IMR-90 (cell line): ENCODE data around the gene KIAA0232. TPM values are rescaled to one million over a fixed set of nuclear protein-coding genes. Genes with fewer than 3 reads are reported as not detected.

Experiments used
- ATAC-seq: fragments of 200-7000 bp; cut with Tn5 transposase; 2 replicates; pipeline ENCODE4 v1.9.1; 2020; ENCODE audit warnings: low read depth, mild to moderate bottlenecking, moderate library complexity
- BruUV-seq: library from RNA; stranded (reverse); fragments of 400-500 nt; replicated peaks from 2 replicates; lab custom pipeline; 2021; lab: Mats Ljungman, UMichigan
- CTCF ChIA-PET: fragments of 300-600 bp; formaldehyde crosslinking; extraction: SDS; loops from one replicate; lab custom pipeline; 2021; ENCODE audit warnings: antibody characterized with exemption; lab: Yijun Ruan, JAX
- POLR2A ChIA-PET: fragments of 300-600 bp; sonication (Branson Sonifier 250); formaldehyde crosslinking; loops from one replicate; lab custom pipeline; 2022; ENCODE audit warnings: antibody characterized with exemption; ENCODE audit not compliant: unreplicated experiment; lab: Charles Lee
- DNase-seq: peaks from one replicate; pipeline ENCODE4 v3.0.0; 2013
- H2AFZ ChIP-seq: replicated peaks from 2 replicates; pipeline ENCODE3; 2013; ENCODE audit warnings: low read length, mild to moderate bottlenecking; ENCODE audit not compliant: poor library complexity
- H2AK5ac ChIP-seq: 2 replicates; pipeline ENCODE4 v1.6.1; 2013; ENCODE audit warnings: low read depth, low read length, inconsistent platforms
- H2AK9ac ChIP-seq: replicated peaks from 2 replicates; pipeline ENCODE3; 2013; ENCODE audit warnings: mild to moderate bottlenecking, low read depth, low read length, moderate library complexity; ENCODE audit not compliant: poor library complexity
- H2BK120ac ChIP-seq: 2 replicates; pipeline ENCODE4 v1.6.1; 2013; ENCODE audit warnings: low read depth, low read length, inconsistent platforms
- H2BK15ac ChIP-seq: 3 replicates; pipeline ENCODE4 v1.6.1; 2013; ENCODE audit warnings: low read depth, low read length, inconsistent platforms
- H2BK20ac ChIP-seq: 2 replicates; pipeline ENCODE4 v1.6.1; 2013; ENCODE audit warnings: low read depth, mild to moderate bottlenecking, inconsistent platforms, low read length, moderate library complexity
- H2BK5ac ChIP-seq: 2 replicates; pipeline ENCODE4 v1.6.1; 2013; ENCODE audit warnings: mild to moderate bottlenecking, low read depth, low read length, inconsistent platforms; ENCODE audit not compliant: poor library complexity, severe bottlenecking
- H3K14ac ChIP-seq: replicated peaks from 2 replicates; pipeline ENCODE4 v1.6.1; 2013; ENCODE audit warnings: low read depth, low read length, inconsistent platforms
- H3K18ac ChIP-seq: 2 replicates; pipeline ENCODE4 v1.6.1; 2013; ENCODE audit warnings: low read depth, low read length, control low read depth
- H3K23ac ChIP-seq: 2 replicates; pipeline ENCODE4 v1.6.1; 2013; ENCODE audit warnings: low read depth, low read length, inconsistent platforms
- H3K27ac ChIP-seq: 2 replicates; pipeline ENCODE4 v1.5.1; 2013; ENCODE audit warnings: mild to moderate bottlenecking, control low read depth, low read length; ENCODE audit not compliant: insufficient read depth
- H3K27me3 ChIP-seq: 2 replicates; pipeline ENCODE4 v1.6.1; 2013; ENCODE audit warnings: low read length; ENCODE audit not compliant: control insufficient read depth, insufficient read depth
- H3K36me3 ChIP-seq: 2 replicates; pipeline ENCODE4 v1.6.1; 2013; ENCODE audit warnings: low read length, mixed read lengths; ENCODE audit not compliant: control insufficient read depth, insufficient read depth
- H3K4ac ChIP-seq: 2 replicates; pipeline ENCODE4 v1.6.1; 2013; ENCODE audit warnings: low read depth, low read length, inconsistent platforms
- H3K4me1 ChIP-seq: 2 replicates; pipeline ENCODE4 v1.6.1; 2013; ENCODE audit warnings: low read length, mixed read lengths; ENCODE audit not compliant: control insufficient read depth, insufficient read depth
- H3K4me2 ChIP-seq: 2 replicates; pipeline ENCODE4 v1.6.1; 2013; ENCODE audit warnings: low read depth, mild to moderate bottlenecking, control low read depth, low read length, moderate library complexity
- H3K4me3 ChIP-seq: 2 replicates; pipeline ENCODE4 v1.5.1; 2013; ENCODE audit warnings: low read depth, mild to moderate bottlenecking, control low read depth, low read length, moderate library complexity; ENCODE audit not compliant: insufficient read depth
- H3K56ac ChIP-seq: 2 replicates; pipeline ENCODE4 v1.6.1; 2013; ENCODE audit warnings: low read length, inconsistent platforms; ENCODE audit not compliant: insufficient read depth; ENCODE audit errors: extremely low read depth
- H3K79me1 ChIP-seq, 2 experiments: 2 replicates each; pipeline ENCODE4 v1.6.1; 2013; ENCODE audit warnings: low read length in 2 of 2, inconsistent platforms in 1 of 2, low read depth in 1 of 2
- H3K9ac ChIP-seq: 2 replicates; pipeline ENCODE4 v1.6.1; 2013; ENCODE audit warnings: low read depth, low read length, control low read depth
- H3K9me1 ChIP-seq: 2 replicates; pipeline ENCODE4 v1.6.1; 2013; ENCODE audit warnings: low read length, inconsistent platforms; ENCODE audit not compliant: insufficient read depth
- H3K9me3 ChIP-seq: 2 replicates; pipeline ENCODE4 v1.6.1; 2013; ENCODE audit warnings: low read length; ENCODE audit not compliant: control insufficient read depth, insufficient read depth
- H4K20me1 ChIP-seq: 2 replicates; pipeline ENCODE4 v1.6.1; 2013; ENCODE audit warnings: low read length, inconsistent platforms; ENCODE audit not compliant: insufficient read depth
- H4K5ac ChIP-seq: 2 replicates; pipeline ENCODE4 v1.6.1; 2013; ENCODE audit warnings: mild to moderate bottlenecking, low read depth, low read length, control low read depth
- H4K8ac ChIP-seq, 2 experiments: 2 replicates each; pipeline ENCODE4 v1.6.1; 2013; ENCODE audit warnings: low read depth in 2 of 2, low read length in 2 of 2, control low read depth in 1 of 2, inconsistent platforms in 1 of 2
- H4K91ac ChIP-seq: 2 replicates; pipeline ENCODE4 v1.6.1; 2013; ENCODE audit warnings: low read depth, low read length, inconsistent platforms; ENCODE audit not compliant: insufficient read depth
- CEBPB ChIP-seq: IDR thresholded peaks from 2 replicates; pipeline ENCODE4 v1.6.1; 2012; ENCODE audit warnings: low read depth, low read length, improper control_type of control experiment
- CHD1 ChIP-seq: IDR thresholded peaks from 2 replicates; pipeline ENCODE4 v1.6.1; 2012; ENCODE audit warnings: low read depth, low read length, improper control_type of control experiment
- FOS ChIP-seq: fragments of 150-350 bp; IDR thresholded peaks from 2 replicates; pipeline ENCODE4 v1.6.1; 2016; ENCODE audit warnings: low read depth, low read length
- RAD21 ChIP-seq: IDR thresholded peaks from 2 replicates; pipeline ENCODE4 v1.6.1; 2012; ENCODE audit warnings: low read length, improper control_type of control experiment
- RCOR1 ChIP-seq: IDR thresholded peaks from 2 replicates; pipeline ENCODE4 v1.6.1; 2012; ENCODE audit warnings: mild to moderate bottlenecking, low read length, improper control_type of control experiment; ENCODE audit not compliant: insufficient replicate concordance
- RFX5 ChIP-seq: IDR thresholded peaks from 2 replicates; pipeline ENCODE4 v1.8.0; 2012; ENCODE audit warnings: low read depth, mild to moderate bottlenecking, low read length, moderate library complexity
- WGBS, 2 experiments: methylation state at CpG; one replicate each; pipeline versions ENCODE4 v1.1.5 to v1.1.7; 2013; ENCODE audit warnings: missing lambda C conversion rate in 2 of 2; ENCODE audit not compliant: insufficient read length in 1 of 2; ENCODE audit errors: extremely low coverage in 2 of 2; 5-methylcytosine and 5-hydroxymethylcytosine counted together
- dilution Hi-C: fragments of 300-500 bp; cut with HindIII; formaldehyde crosslinking; loops from one replicate; pipeline ENCODE4 v1.14.3; 2018; ENCODE audit warnings: low sequenced_read_pairs; ENCODE audit not compliant: unreplicated experiment
- in situ Hi-C: fragments of 300-500 bp; cut with MboI; formaldehyde crosslinking; loops from 3 replicates; pipeline ENCODE4 v1.14.3; 2019; ENCODE audit warnings: low sequenced_read_pairs, inconsistent platforms, mixed read lengths
- intact Hi-C: fragments of 100-400 bp; cut with micrococcal nuclease; formaldehyde crosslinking; loops from 2 replicates; pipeline ENCODE4 v1.10.0; 2022
- polyA plus RNA-seq, 3 experiments: library from polyadenylated mRNA; depleted of rRNA; stranded (reverse); fragments of >200 nt; gene quantifications; 2 replicates each; pipeline ENCODE4 v1.2.3, GENCODE V29; 2012; ENCODE audit warnings: low replicate concordance in 1 of 3
- total RNA-seq: library from RNA; depleted of rRNA; stranded (reverse); fragments of >200 nt; gene quantifications from 2 replicates; pipeline ENCODE4 v1.2.3, GENCODE V29; 2012

KIAA0232 gene
- total and polyA plus RNA-seq, 2 of the 4 experiments (the other 2 are of a cell fraction) = 6.8 to 19.5 TPM

DNA sequence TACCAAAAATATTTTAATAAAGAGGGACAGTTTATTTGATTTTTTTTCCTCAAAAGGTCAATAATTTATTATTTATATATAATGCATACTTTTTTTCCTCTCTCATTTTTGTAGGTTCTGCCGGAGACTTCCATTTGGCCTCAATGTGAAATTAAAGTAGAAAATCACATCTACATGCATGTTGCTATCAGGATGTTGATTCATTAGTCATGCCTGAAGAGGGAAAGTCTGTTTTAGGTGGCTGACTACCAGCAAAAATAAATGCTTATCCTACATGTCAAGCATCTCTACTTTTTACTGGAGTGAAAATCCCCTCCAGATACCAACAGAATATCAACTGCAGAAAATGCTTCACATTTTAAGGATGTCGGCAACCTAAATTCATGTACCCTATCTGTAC, 41.5 kb downstream of the KIAA0232 start:
- H3K4me3 ChIP-seq = no peak overlapping the region
- H3K79me1 ChIP-seq = peaks cover 29 to 62% of the 10 kb centered on the region in 2 experiments
- no peak overlapping the region for H3K9ac ChIP-seq
- H3K23ac ChIP-seq = no peak overlapping the region
- TF ChIP-seq CEBPB (no peak), RCOR1 (no peak), RFX5 (no peak), CHD1 (no peak), FOS (no peak), RAD21 (no peak)
- peaks cover 22% of the 10 kb centered on the region for H3K9me1 ChIP-seq
- H2BK120ac ChIP-seq = no peak overlapping the region
- no peak overlapping the region for H4K91ac ChIP-seq
- CTCF ChIA-PET = interaction anchor here (0.8 kb wide), 1 partner anchor 8 kb away, joined by 5 read pairs; no protein-coding TSS in a partner anchor
- no peak overlapping the region for H3K56ac ChIP-seq
- H3K9me3 ChIP-seq = peaks cover 8% of the 10 kb centered on the region
- H3K27me3 ChIP-seq = no peaks in the 10 kb centered on the region
- no peak overlapping the region for H4K5ac ChIP-seq
- ATAC-seq (no peak), DNase-seq (peak; percentile 62)
- no peak overlapping the region for H2BK15ac ChIP-seq
- in situ Hi-C loops (no loop called here), intact Hi-C loops (loop anchor here (1.0 kb wide), 1 partner anchor 34 kb away; no protein-coding TSS in a partner anchor), dilution Hi-C loops (no loop called here)
- H2BK5ac ChIP-seq = peak overlapping the region; percentile 20
- no TSS peak for BruUV-seq
- POLR2A ChIA-PET = no interaction called here
- peaks cover 3% of the 10 kb centered on the region for H3K4me1 ChIP-seq
- H4K8ac ChIP-seq = no peak overlapping the region
- H2AFZ ChIP-seq = no peak overlapping the region
- no peak overlapping the region for H3K4me2 ChIP-seq
- no peak overlapping the region for H3K14ac ChIP-seq
- no CpG with 5 or more reads among the region's 2 CpGs for WGBS, 2 experiments
- peaks cover 35% of the 10 kb centered on the region for H4K20me1 ChIP-seq
- H3K27ac ChIP-seq = no peak overlapping the region
- H3K36me3 ChIP-seq = peaks cover 19% of the 10 kb centered on the region
- no peak overlapping the region for H2BK20ac ChIP-seq
- no peak overlapping the region for H3K18ac ChIP-seq
- H3K4ac ChIP-seq = no peak overlapping the region
- no peak overlapping the region for H2AK5ac ChIP-seq
- no peak overlapping the region for H2AK9ac ChIP-seq
